HG03342 (cell line): ENCODE results near the gene LRRTM2.

Experiments
- ATAC-seq: cut with Tn5 transposase; IDR thresholded peaks from one replicate; pipeline ENCODE4 v1.9.1; 2021; ENCODE audit warnings: mild to moderate bottlenecking, moderate library complexity; ENCODE audit not compliant: unreplicated experiment

The LRRTM2 gene

DNA sequence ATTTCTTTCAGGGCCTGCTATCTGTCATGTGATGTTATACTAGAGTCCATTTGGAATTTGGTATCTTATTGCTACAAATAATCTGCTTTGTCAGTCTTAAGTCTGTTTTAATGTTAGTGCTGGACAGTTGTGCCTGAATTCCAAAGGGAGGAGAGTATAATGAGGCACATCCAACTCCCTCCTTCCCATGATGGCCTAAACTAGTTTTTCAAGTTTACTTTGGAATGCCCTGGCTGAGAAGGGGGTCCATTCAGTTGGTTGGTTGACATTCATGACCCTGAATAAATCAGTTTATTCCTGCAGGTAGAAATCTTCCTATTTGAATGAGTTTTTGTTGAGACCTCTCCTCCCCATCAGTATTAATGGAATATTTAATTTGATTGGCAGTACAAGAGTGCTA, 9.4 kb upstream of the LRRTM2 start:
- no peak for ATAC-seq

DNA sequence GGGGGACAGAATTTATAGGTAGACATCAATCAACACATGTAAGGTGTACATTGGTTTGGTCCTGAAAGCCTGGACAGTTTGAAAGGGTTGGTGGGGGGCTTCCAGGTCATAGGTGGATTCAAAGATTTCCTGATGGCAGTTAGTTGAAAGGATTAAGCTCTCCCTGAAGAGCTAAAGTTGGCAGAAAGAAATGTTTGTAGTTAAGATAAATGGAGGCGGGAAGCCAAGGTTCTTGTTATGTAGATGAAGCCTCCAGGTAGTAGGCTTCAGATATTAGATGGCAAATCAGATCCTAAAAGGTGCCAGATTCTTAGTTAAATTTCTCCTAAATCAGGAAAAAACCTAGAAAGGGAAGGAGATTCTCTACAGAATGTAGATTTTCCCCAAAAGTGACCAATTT, 9.0 kb upstream of the LRRTM2 start:
- no peak for ATAC-seq

DNA sequence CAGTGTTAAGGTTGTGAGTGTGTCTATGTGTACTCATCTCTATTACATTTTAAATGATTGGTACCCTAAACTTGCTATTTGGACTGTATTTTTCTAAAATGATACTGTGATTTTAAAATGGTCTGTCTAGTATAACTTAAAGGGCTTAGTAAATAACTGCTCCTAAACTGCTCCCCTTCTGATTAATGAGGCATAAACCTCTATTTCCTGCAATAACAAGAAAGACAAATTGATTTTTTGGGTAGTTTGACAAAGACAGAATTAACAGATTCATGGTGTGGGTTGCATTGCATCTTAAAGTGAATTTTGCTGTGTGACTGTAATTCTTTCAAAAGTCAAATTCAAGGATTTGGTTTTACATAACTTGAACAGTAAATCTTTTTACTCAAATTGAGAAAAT, 8.1 kb upstream of the LRRTM2 start:
- ATAC-seq = no peak

DNA sequence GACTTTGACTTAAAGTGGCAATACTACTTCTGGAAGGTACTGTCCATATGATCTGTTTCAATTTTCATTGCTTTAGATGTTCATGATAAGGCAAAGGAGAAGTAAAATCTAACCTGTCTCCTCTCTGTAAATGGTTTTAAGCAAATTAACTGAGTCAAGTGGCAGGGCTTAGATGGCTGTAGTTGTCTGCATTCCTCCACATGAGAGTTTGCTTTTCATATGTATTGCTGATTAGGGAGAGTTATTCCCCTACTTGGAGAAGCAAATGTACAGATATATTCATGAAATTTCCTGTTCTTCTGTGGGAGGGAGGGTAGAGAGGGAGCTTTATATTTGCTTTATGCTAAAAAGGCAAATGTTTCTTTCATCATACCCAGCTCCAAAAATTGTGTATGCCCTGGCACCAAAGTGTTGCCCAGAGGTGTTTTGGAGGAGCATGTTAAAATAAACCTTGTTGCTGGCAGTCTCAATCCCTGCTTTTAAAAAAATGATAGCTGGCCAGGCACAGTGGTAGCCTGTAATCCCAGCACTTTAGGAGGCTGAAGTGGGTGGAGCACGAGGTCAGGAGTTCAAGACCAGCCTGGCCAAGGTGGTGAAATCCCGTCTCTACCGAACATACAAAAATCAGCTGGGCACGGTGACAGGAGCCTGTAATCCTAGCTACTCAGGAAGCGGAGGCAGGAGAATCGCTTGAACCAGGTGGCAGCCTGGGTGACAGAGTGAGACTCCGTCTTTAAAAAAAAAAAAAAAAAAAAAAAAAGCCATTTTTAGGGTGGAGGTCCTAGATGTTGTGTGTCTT, 3.5 kb upstream of the LRRTM2 start:
- no peak for ATAC-seq

DNA sequence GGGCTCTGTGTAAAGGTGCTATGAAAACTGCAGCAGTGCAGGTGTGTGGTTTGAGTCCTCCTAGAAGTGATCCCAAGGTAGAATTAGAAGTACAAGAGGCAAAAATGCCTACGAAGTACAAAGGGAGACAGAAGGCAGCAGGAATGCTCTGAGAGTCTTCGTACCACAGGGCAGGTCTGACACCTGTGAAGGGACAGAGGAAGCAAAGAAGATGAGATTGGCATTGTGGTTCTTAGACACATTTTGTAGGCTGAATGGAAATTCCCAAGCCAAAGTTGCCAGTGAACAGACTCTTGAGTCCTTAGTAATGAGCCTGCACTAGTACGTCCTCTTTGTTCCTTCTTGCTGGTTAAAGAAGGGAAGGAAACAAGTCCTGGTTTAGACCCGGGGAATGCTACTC, 1.7 kb upstream of the LRRTM2 start:
- no peak for ATAC-seq

DNA sequence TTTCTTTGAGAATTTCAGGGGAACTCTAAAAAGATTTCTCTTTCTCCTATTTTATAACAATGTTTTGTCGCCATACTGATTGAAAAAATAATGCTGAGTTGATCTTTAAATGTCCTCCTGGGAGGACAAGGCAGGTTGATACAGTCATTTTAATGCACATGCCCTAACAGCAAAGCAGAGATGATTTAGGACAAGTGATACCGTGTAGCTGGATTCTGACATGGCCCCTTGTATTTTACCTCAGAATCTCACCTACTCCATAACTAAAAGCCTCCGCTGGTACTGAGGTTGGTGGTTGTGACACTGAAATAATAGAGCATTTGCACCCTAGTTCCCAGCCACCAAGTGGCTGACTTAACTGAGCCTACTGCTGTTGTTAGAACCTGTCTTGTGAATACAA, 811 bp upstream of the LRRTM2 start:
- ATAC-seq = no peak

DNA sequence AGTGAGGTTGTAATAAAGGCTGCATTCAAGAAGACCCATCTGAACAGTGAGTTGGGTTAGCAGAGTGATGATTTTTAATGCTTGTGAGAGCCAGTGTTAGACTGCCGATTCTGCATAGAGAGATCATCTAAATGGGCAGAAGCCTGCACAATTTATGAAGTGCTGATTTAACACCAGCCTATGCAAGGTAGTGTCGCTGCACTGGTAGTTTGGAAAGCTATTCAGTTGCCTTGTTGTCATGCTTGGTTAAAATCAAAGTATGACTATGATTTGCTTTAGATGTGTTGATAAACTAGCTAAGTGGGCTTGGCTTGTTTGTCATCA, 379 bp upstream of the LRRTM2 start:
- no peak for ATAC-seq

DNA sequence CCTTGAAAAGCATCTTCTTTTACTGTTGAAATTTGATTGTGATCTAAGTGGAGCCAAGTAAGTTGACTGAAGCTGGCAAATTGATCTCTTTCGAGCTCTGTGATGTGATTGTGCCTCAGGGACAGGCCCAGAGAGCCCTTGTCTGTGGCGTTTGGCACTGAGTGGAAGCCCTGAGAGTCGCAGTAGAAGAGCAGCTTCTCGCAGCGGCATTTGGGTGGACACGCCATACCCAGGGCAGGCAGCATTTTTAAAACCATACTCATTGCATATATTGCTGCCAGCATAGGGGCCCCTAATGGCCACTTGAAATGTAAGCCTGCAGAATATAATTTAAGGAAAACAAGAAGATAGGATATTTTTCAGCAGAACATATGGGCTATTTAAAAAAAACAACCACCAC, 894 bp downstream of the LRRTM2 start:
- ATAC-seq = no peak

DNA sequence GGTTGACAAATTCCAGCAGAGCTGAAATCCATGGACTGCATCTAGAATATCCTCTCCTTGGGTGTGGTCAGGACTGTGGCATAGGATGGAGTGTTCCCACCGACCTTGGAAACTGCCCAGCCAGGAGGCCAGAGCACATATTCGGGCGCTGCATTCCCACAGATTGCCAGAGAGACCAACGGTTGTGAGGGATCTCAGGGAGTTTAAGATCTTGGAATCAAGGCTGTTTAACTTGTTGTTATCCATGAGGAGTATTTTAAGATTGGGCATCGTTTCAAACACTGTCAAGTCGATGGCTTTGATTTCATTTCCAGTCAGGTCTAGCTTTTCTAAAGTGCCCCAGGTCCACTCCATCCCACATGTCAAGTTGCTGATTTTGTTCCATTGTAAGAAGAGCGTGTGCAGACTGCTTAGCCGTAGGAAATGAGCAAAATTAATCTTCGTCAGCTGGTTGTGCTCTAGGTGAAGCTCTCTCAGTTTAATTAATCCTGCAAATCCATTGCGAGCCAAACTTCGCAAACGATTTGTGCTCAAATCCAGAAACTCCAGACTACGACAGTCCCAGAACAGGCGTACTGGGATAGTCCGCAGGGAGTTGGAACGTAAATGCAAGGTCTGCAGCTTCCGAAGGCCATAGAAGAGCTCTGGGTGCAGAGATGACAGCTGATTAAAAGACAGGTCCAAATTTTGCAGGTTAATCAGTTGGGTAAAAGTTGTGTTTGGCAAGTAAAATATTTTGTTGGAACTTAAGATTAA, 1.5 kb downstream of the LRRTM2 start:
- ATAC-seq = no peak

DNA sequence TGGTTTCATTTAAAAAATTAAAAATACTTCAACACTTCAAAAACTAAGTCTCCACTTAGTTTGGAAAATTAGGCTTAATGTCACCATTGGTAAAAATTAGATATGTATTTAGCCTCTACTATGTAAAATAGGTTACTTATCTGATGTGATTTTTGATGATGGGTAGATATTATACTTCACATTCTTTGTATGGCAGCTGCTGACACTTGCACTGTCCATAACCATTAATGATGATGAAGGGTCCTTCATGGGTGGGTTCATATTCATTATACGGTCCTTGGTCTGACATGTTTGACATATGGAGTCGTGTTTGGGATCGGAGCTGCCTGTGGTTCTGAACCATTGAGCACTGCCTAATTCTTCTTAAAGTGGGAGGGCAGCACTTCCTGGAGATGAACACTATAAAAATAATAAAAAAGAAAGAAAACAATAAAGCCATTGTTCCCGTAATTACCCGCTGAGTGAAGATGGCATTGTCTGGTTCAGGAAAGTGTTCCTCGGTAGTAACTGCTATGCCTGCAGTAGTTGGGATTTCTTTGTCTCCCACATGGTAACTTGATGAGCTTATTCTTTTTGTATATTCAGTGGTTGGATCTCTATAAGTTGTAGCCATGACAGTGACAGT, 2.2 kb downstream of the LRRTM2 start:
- no peak for ATAC-seq

DNA sequence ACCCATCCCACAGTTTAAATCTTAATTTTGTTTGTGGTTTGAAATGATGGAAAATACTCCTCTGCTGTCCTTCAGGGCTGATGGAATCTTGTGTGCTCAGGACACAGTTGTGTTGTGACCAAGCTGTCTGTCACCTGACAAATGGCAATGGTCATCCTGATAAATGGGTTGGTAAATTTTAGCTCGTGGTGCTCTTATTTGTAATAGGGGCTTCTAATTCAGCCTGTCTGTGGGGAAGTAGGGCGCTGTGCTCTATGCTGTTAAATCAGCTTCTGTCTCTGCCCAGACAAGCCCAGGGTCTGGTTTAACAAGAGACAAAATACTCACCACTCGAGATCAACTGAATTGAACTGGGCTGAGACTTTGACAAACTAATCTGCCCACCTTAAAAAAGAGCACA, 4.5 kb downstream of the LRRTM2 start:
- ATAC-seq = no peak

DNA sequence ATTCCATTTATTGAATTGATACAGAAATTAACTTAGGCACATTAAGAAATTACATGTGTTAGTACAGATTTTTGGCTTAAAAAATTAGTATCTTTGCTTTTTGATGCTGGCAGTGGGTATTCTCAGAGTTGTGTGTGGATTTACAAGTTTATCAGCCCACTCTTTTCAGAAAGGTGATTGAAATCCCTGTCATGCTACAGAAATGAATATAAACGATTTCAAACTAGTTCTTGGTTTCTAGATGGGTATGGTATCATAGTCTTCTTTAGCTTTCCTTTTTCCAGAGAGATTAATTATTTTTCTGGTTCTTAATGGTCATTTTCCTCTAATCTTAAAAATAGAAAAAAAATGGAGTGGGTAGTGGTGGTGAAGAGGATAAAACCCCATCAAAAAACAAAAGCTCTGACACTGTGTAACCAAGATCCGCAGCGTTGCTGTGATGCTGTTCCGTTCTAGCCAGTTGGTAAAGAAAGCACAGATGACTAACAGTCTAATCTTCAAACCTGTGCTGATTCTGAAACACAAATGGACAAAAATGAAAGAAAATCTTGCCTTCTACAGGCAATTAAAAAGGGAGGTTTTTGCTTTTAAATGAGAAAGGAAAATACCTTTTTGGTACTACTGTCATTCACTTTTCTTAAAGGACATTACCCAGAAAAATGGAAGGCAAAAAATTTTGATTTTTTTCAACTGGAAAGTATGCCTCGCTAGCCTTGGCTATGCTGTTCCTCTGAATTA, 5.2 kb downstream of the LRRTM2 start:
- no peak for ATAC-seq

DNA sequence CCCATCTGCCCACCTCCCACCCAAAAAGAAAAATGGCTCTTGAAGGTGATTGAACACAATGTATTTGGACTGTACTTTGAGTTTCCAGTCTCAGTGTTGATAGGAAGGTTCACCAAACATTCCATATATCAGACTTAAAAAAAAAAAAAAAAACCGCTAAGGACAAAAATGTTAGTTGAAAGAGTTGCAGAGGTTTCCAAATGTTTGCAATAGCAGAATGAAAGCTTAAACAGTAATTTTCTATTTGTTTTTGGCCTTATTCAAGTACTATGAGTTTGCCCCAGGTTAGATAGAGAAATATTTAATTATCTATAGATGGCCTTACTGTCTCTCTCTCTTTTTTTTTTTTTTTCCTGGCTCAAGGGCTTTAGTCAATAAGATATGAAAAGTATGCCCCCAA, 6.1 kb downstream of the LRRTM2 start:
- no peak for ATAC-seq

DNA sequence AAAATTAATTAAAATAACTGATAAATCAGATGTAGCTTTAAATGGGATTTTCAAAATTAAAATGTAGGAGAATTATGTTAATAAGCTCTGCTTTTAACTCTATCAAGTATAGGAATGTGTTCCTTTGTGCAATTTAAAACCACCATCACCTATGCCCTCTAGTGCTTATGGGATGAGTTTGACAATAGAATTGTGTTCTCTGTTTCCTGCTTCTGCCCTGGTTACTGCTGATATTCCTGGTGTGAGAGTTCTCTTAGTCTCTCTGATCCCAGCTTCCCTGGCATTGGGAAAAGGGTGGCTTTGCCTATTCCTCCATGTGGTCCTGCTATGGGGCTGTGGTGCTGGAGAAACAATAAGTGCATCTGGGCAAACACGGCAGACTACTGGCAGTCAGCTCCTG, 8.1 kb downstream of the LRRTM2 start:
- no peak for ATAC-seq

DNA sequence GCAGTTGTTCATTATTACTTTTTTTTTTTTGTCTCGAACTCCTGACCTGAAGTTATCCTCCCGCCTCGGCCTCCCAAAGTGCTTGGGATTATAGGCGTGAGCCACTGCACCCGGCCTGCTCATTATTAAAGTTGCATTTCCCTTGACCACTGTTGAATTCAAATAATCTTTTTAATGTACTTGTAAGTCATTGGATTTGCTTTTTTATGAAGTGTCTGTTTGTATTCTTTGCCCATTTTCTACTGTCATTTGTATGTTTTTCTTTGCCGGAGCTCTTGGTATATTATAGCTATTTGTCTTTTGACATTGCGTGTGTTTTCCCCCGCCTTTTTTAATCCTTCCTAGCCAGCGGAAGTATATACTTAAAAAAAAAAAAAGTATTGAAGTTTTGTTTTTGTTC, 22.0 kb downstream of the LRRTM2 start:
- no peak for ATAC-seq

DNA sequence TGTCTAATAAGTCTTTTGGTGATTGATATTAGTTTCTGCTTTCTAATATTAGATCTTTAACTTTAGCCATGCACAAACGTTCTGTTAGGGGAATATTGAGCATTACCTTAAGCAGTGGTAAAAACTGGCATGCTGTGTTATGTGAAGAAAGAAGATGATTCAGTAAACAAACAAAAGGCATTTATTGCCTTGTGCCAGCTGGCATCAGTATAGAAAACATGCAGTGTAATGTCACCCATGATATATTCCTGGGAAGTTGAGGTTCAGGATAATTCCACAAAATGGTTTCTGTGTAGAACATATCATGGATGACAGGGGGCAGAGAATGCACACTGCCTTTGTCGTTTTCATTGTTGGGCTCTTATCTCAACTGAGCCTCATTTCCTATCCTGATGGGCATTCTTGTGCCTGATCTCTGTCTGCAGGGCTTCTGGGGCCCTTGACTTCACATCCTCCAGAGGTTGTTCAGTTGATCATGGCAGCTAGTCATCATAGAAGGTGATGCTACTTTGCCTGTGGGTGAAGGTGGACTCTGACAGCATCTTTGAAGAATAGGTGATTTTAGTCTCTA, 24.2 kb downstream of the LRRTM2 start:
- no peak for ATAC-seq

DNA sequence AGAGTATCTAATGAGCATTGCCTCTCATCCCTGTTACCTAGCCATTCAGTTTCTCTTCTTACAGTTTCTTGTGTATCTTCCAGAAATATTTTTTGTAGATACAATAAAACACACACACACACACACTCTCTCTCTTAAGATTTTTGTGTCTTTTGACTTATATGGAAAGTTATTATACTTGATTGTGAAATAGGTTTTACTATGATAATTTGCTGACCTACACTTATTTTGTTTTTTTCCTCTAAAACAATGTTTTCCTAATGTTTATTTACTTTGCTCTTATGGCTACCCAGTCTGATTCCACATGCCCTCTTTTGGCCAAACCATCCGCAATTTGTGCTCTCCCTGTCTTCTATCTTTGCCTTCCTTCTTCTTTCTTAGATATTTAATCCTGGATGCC, 25.3 kb downstream of the LRRTM2 start:
- ATAC-seq = no peak

DNA sequence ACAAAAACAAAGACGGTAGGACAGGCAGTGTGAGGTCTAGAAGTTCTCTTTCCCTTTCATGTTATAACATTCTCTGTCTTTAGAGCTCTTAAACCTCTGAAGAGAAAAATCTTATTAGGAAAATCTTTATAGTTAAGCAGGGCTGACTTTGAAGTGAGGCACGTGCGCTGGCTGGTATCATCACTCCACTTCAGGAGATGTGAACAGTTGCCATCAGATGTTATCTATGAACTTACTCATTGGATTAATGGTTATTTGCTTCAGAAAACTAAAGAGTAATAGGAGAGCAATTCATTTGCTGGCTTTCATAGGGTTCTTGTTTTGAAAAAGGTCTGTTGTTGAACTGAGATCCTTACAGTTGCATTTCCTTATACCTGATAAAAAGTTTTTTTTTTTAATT, 25.7 kb downstream of the LRRTM2 start:
- ATAC-seq = no peak

DNA sequence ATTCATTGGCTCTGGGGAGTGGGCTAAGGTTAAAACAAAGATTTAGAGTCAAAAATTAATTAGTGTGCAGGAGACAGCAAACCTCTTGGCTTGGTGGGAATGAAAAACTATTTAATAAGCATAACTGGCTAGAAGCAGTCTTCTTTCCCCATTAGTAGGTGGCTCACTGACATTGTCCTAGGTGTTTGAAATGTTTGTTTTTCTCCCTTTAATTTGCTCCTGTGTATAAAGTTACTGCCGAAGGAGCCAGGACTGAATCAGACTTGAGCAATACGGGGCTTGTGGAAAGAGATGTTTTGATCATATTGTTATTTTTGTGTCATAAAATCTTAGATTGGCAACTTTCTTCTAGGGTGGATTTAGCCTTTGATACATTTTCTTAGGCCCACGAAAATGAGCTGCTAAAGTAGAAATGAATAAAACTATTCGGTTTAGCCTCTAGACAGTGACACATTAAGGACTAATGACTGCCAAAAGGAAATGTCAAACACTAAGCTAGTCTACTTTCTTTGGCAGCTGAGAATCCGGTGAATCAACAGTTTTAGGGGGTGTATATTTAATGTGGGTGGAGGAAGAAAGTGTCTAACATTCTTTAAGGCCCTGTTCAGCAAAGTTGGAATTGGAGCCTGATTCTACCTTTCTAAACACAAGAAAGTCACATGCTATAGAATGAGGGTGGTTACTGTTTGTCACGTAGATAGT, 30.2 kb downstream of the LRRTM2 start:
- ATAC-seq = no peak

DNA sequence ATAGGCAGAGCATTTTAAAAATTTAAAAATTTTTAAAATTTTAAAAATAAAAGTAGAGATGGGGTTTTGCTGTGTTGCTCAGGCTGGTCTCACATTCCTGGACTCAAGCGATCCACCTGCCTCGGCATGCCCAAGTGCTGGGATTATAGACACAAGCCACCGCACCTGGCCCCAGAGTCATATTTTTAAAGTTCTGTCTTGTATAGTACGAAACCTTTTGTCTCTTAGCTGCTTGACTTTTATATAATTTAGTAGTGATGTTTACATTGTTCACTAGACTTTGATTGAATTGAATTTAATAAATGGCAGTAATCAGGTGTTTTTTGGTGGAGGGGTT, 31.0 kb downstream of the LRRTM2 start:
- no peak for ATAC-seq
